Ovary (tissue), 9 donors: ENCODE measurements around the gene CD40LG. TPM values are rescaled to one million over a fixed set of nuclear protein-coding genes. Genes with fewer than 3 reads are reported as not detected.

Experiments
- DNase-seq, 5 donors: peaks; one replicate each; pipeline ENCODE4 v3.0.0-alpha.2; 2019 to 2020
- H3K27ac ChIP-seq, 2 donors: fragments of 200-600 bp; one replicate each; pipeline versions ENCODE4 v1.5.1 to v1.8.0; 2019 to 2022
- H3K27me3 ChIP-seq: fragments of 200-600 bp; one replicate; pipeline ENCODE4 v1.8.0; 2022
- H3K36me3 ChIP-seq: fragments of 200-600 bp; sonication (generic); one replicate; pipeline ENCODE4 v1.5.1; 2019
- H3K4me1 ChIP-seq: one replicate; pipeline ENCODE4 v1.8.1; 2013; ENCODE audit warnings: mild to moderate bottlenecking, moderate library complexity; ENCODE audit not compliant: insufficient read depth
- H3K4me3 ChIP-seq: fragments of 200-600 bp; sonication (generic); one replicate; pipeline ENCODE4 v1.5.1; 2017
- H3K9me3 ChIP-seq, 2 donors: fragments of 200-600 bp in 1 of 2; sonication (generic) in 1 of 2; one replicate each; pipeline versions ENCODE4 v1.5.1 to v1.8.1; 2013 to 2019; ENCODE audit warnings: mild to moderate bottlenecking in 1 of 2, moderate library complexity in 1 of 2
- CTCF ChIP-seq, 3 donors: fragments of 450-650 bp in 2 of 3; fragments of 200-600 bp in 1 of 3; IDR thresholded peaks; one replicate each; pipeline versions ENCODE4 v1.5.1 to v1.8.0; 2016 to 2022; ENCODE audit warnings: antibody characterized with exemption in 3 of 3, mild to moderate bottlenecking in 1 of 3
- EP300 ChIP-seq: sonication (generic); formaldehyde crosslinking; IDR thresholded peaks from one replicate; pipeline ENCODE4 v1.6.1; 2017; ENCODE audit warnings: antibody characterized with exemption
- POLR2A ChIP-seq: fragments of 450-650 bp; IDR thresholded peaks from one replicate; pipeline ENCODE4 v1.6.1; 2017; ENCODE audit warnings: antibody characterized with exemption, mild to moderate bottlenecking, moderate library complexity
- WGBS, 3 donors: extraction: QIAGEN DNeasy Blood & Tissue Kit in 1 of 3; methylation state at CpG; one replicate each; pipeline versions ENCODE4 v1.1.5 to v1.1.7; 2013 to 2017; 5-methylcytosine and 5-hydroxymethylcytosine counted together
- intact Hi-C, 4 donors: fragments of 100-400 bp; cut with DNase I; formaldehyde crosslinking; loops; one replicate each; pipeline versions ENCODE4 v1.11.0 to v1.15.1; 2022 to 2023
- polyA plus RNA-seq, 2 donors: library from polyadenylated mRNA; stranded (reverse); fragments of 200-250 nt in 1 of 2; fragments of 350-450 nt in 1 of 2; fragmentation: Illumina TruSeq in 1 of 2; extraction: RNeasy Lipid Tissue Mini Kit (QIAGEN cat#74804) in 1 of 2; gene quantifications; one replicate each; pipeline ENCODE4 v1.2.3, GENCODE V29; 2013 to 2014
- total RNA-seq, 7 donors: library from RNA; depleted of rRNA in 2 of 7; stranded (reverse); fragments of >200 nt in 2 of 7; fragmentation: NEBNext Ultra II Directional in 3 of 7; extraction: Animal tissue kit (Norgen Biotek cat#: 25700) in 3 of 7; gene quantifications; one replicate each; pipeline versions ENCODE4 v1.1.0 to v1.2.4, GENCODE V29; 2016 to 2023
- donor health status: DM: no; HTN: no; CAD: no; lungs with moderate emphysema.
- donor health status: DM: no; HTN: no; CAD: no.
- donor health status: Bipolar disorder and iron deficiency.
- donor health status: DM: yes; HTN: yes; CAD: no.
- donor health status: DM: no; HTN: no; CAD: no.
- donor health status: DM: yes; HTN: yes; CAD: no.

CD40LG gene
- total and polyA plus RNA-seq, 9 donors = 0.08 to 1.3 (median 0.17) TPM; not detected in 5

- TF ChIP-seq CTCF (IDR thresholded peaks at IDR 0.05) (no peak), EP300 (no peak), POLR2A (no peak)
- no peaks in the 10 kb centered on the region for H3K27me3 ChIP-seq
- 69 to 80% (median 72%) methylated on average over 4 of the region's 4 CpGs for WGBS, 3 donors
- H3K4me3 ChIP-seq = no peak overlapping the region
- no peak for DNase-seq
- intact Hi-C loops = no loop called here
- H3K9me3 ChIP-seq = no peaks in the 10 kb centered on the region
- H3K4me1 ChIP-seq = no peaks in the 10 kb centered on the region
- no peak overlapping the region for H3K27ac ChIP-seq
- H3K36me3 ChIP-seq = no peaks in the 10 kb centered on the region
These were observed 20.5 kb upstream of the CD40LG start for GRCh38 chrX:136627409-136627808.

DNA sequence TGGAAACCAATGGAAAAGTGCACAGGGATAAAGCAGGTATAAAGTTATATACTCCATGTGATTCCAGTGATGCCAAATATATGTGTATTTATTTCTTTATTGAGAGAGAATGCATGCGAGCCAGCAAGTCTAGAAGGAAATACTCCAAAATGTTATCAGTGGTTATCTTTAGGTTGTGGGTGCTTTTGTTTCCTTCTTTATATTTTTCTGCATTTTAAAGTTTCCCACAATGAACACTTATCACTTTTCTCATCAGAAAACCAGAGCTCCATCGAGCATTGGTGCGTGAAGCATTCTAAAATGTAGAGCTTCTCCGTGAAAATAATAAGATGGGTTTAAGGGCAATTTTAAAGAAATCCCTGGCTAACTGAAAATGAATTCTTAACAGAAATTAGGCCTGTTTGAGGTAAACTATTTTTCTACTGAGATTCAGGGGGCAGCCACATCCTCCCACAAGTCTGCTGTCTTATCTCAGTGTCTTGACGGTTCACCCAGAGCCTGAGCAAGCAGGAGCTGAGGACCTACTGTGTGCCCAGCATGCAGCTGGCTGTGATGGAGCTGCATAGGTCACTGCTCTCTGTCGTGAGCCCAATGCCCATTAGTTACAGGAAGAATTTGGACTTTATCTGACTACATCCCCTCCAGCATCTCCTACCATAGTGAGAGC is 18.7 kb upstream of the CD40LG start:
- no peaks in the 10 kb centered on the region for H3K36me3 ChIP-seq
- 49 to 61% (median 58%) methylated on average over 6 of the region's 6 CpGs for WGBS, 3 donors
- H3K27ac ChIP-seq = no peak overlapping the region
- no peak overlapping the region for H3K4me3 ChIP-seq
- H3K27me3 ChIP-seq = no peaks in the 10 kb centered on the region
- DNase-seq = no peak
- intact Hi-C loops = no loop called here
- no peaks in the 10 kb centered on the region for H3K4me1 ChIP-seq
- no peaks in the 10 kb centered on the region for H3K9me3 ChIP-seq
- TF ChIP-seq POLR2A (no peak), CTCF (IDR thresholded peaks at IDR 0.05) (no peak)

GRCh38 chrX:136630881-136631280 is 17.1 kb upstream of the CD40LG start:
- TF ChIP-seq CTCF (IDR thresholded peaks at IDR 0.05) (no peak), POLR2A (no peak), EP300 (no peak)
- no peaks in the 10 kb centered on the region for H3K9me3 ChIP-seq
- DNase-seq = no peak
- WGBS, 3 donors = 30 to 33% (median 31%) methylated on average over 1 of the region's 1 CpG
- H3K27me3 ChIP-seq = no peaks in the 10 kb centered on the region
- H3K4me3 ChIP-seq = no peak overlapping the region
- no peaks in the 10 kb centered on the region for H3K4me1 ChIP-seq
- no peak overlapping the region for H3K27ac ChIP-seq
- H3K36me3 ChIP-seq = no peaks in the 10 kb centered on the region
- intact Hi-C loops = no loop called here

- WGBS, 3 donors = 80 to 84% (median 81%) methylated on average over 6 of the region's 6 CpGs
- no peak for DNase-seq
- H3K27me3 ChIP-seq = no peaks in the 10 kb centered on the region
- no peak overlapping the region for H3K27ac ChIP-seq
- no peaks in the 10 kb centered on the region for H3K4me1 ChIP-seq
- intact Hi-C loops = no loop called here
- H3K9me3 ChIP-seq = no peaks in the 10 kb centered on the region
- TF ChIP-seq POLR2A = no peak
- no peak for TF ChIP-seq EP300
- TF ChIP-seq CTCF (IDR thresholded peaks at IDR 0.05) = no peak
- no peak overlapping the region for H3K4me3 ChIP-seq
- H3K36me3 ChIP-seq = no peaks in the 10 kb centered on the region
These were observed 12.7 kb upstream of the CD40LG start for GRCh38 chrX:136635235-136635634.
